Muscle of leg (tissue), 16 donors: ENCODE measurements around the gene CBX8. TPM values are rescaled to one million over a fixed set of nuclear protein-coding genes. Genes with fewer than 3 reads are reported as not detected.

Experiments used
- DNase-seq: peaks from one replicate; pipeline ENCODE4 v3.0.0; 2013
- H3K27ac ChIP-seq: one replicate; pipeline ENCODE4 v1.5.1; 2013; ENCODE audit warnings: mild to moderate bottlenecking, low read length, control low read depth
- H3K27me3 ChIP-seq: one replicate; pipeline ENCODE4 v1.6.1; 2013; ENCODE audit warnings: low read length; ENCODE audit not compliant: control insufficient read depth, insufficient read depth
- H3K36me3 ChIP-seq: one replicate; pipeline ENCODE4 v1.6.1; 2013; ENCODE audit warnings: low read length; ENCODE audit not compliant: control insufficient read depth, insufficient read depth
- H3K4me1 ChIP-seq: one replicate; pipeline ENCODE4 v1.6.1; 2013; ENCODE audit warnings: low read length; ENCODE audit not compliant: control insufficient read depth, insufficient read depth
- H3K4me3 ChIP-seq: one replicate; pipeline ENCODE4 v1.5.1; 2013; ENCODE audit warnings: low read length, control low read depth
- H3K9me3 ChIP-seq: replicated peaks from 2 replicates; pipeline ENCODE4 v1.6.1; 2013; ENCODE audit warnings: low read depth, low read length; ENCODE audit not compliant: control insufficient read depth
- WGBS: methylation state at CpG from one replicate; pipeline ENCODE4 v1.1.5; 2013; ENCODE audit warnings: missing lambda C conversion rate; ENCODE audit not compliant: insufficient coverage; 5-methylcytosine and 5-hydroxymethylcytosine counted together
- long read RNA-seq, 11 donors: transcript quantifications; one replicate each; lab custom pipeline, GENCODE V29; 2026
- polyA plus RNA-seq, 8 donors: library from polyadenylated mRNA; unstranded; fragments of 120-200 nt; gene quantifications; one replicate each; pipeline versions ENCODE4 v1.2.1 to v1.2.3, GENCODE V29; 2013; ENCODE audit warnings: inconsistent platforms in 1 of 8, low replicate concordance in 1 of 8; ENCODE audit not compliant: insufficient read length in 8 of 8, insufficient read depth in 1 of 8
- total RNA-seq: library from RNA; stranded (reverse); fragments of 120-200 nt; gene quantifications from one replicate; pipeline ENCODE4 v1.2.4, GENCODE V29; 2013

CBX8 gene
- total RNA-seq (4.8 TPM), polyA plus RNA-seq (1 to 10 TPM; 5.3 to 6.8 (median 5.9) TPM)
- long read RNA-seq, donor 1, partial matches to known transcripts: 0 of 2 reads
- long read RNA-seq, donor 1, other reads (novel, unspliced or antisense): 0 of 2 reads
- long read RNA-seq, donor 2, partial matches to known transcripts: 0 of 2 reads
- long read RNA-seq, donor 2, other reads (novel, unspliced or antisense): 0 of 2 reads
- long read RNA-seq, donor 3: 0 reads
- long read RNA-seq, donor 4, partial matches to known transcripts: 0 of 3 reads
- long read RNA-seq, donor 4, other reads (novel, unspliced or antisense): 0 of 3 reads
- long read RNA-seq, donor 5, transcript CBX8-201 (5 exons, 3,791 nt): major isoform, 11 of 11 reads
- long read RNA-seq, donor 5, partial matches to known transcripts: 0 of 11 reads
- long read RNA-seq, donor 5, other reads (novel, unspliced or antisense): 0 of 11 reads
- long read RNA-seq, donor 6, partial matches to known transcripts: 0 of 2 reads
- long read RNA-seq, donor 6, other reads (novel, unspliced or antisense): 0 of 2 reads
- long read RNA-seq, donor 7, transcript CBX8-201 (5 exons, 3,791 nt): major isoform, 5 of 5 reads
- long read RNA-seq, donor 7, partial matches to known transcripts: 0 of 5 reads
- long read RNA-seq, donor 7, other reads (novel, unspliced or antisense): 0 of 5 reads
- long read RNA-seq, donor 8, transcript CBX8-201 (5 exons, 3,791 nt): major isoform, 6 of 6 reads
- long read RNA-seq, donor 8, partial matches to known transcripts: 0 of 6 reads
- long read RNA-seq, donor 8, other reads (novel, unspliced or antisense): 0 of 6 reads
- long read RNA-seq, donor 9, partial matches to known transcripts: 0 of 2 reads
- long read RNA-seq, donor 9, other reads (novel, unspliced or antisense): 0 of 2 reads
- long read RNA-seq, donor 10, transcript CBX8-201 (5 exons, 3,791 nt): major isoform, 5 of 5 reads
- long read RNA-seq, donor 10, partial matches to known transcripts: 0 of 5 reads
- long read RNA-seq, donor 10, other reads (novel, unspliced or antisense): 0 of 5 reads
- long read RNA-seq, donor 11: 0 reads

DNA sequence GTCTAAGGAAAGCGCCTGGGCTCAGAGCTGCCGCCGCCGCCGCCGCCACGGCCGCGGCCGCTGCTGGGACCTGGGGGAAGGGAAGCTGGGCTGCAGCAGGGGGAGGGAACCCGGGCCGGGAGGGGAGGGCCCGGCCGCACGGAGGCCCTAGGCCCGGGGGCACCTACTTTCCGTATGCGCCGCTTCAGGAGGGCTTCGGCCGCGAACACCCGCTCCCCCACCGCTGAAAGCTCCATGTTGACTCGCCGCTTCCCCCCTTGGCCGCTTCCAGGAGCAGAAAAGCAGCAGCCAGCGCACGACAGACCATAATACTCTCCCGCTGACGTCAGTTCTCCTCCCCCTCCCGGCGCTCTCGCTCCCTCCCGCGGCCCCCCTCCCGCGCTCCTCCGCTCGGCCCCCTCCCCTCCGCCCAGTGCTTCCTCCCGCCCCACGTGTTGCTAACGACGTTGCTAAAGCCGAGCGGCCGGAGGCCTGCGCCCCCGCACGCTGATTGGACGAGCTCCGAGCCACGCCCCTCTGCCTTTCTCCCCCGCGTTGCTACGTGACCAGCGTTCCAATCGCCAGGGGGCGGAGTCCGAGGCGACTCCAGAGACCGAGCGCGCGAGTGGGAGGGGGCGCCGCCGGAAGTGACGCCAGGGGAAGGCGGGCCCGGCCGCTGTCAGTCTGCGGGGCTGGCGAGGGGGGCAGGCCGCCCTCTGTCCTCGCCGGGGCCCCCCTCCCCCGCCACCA lies at the start of gene CBX8:
TSS of gene CBX8 (minus strand) at position 315 of the 729 bp plus-strand sequence. CDS start at position 236, 79 bp downstream.
- Histone ChIP-seq H3K36me3 (peaks cover 12% of the 10 kb centered on the region), H3K27ac (peak within 1 kb of the TSS; percentile 89), H3K27me3 (peaks cover 76% of the 10 kb centered on the region), H3K4me1 (peaks cover 78% of the 10 kb centered on the region), H3K4me3 (peak within 1 kb of the TSS; percentile 86), H3K9me3 (no peaks in the 10 kb centered on the region)
- DNase-seq: peak; percentile 100
- WGBS: under 1% methylated on average over 77 of the region's 79 CpGs

DNA sequence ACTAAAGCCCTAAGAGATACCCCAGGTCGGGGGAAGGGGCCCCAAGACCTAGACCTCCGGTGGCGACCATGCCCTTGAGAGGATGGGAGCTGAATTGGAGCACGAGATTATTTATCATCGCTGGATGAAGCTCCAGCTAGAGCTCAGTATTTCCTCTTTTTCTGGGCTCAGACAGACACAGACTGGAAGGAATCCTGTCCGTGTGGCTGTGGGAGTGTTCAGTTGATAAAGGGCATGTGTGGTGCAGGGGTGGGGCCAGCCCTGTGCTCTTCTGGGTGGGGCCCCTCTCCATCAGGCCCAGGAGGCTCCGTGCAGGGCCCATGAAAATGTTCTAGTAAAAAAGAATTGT lies 48.7 kb upstream of the CBX8 start:
- WGBS: 0% methylated on average over 5 of the region's 7 CpGs
- peak; percentile 60 for DNase-seq
- no peak overlapping the region for H3K27ac ChIP-seq
- H3K36me3 ChIP-seq: no peaks in the 10 kb centered on the region
- H3K4me1 ChIP-seq: peaks cover 47% of the 10 kb centered on the region
- H3K4me3 ChIP-seq: no peak overlapping the region
- peaks cover 72% of the 10 kb centered on the region for H3K27me3 ChIP-seq
- no peaks in the 10 kb centered on the region for H3K9me3 ChIP-seq

DNA sequence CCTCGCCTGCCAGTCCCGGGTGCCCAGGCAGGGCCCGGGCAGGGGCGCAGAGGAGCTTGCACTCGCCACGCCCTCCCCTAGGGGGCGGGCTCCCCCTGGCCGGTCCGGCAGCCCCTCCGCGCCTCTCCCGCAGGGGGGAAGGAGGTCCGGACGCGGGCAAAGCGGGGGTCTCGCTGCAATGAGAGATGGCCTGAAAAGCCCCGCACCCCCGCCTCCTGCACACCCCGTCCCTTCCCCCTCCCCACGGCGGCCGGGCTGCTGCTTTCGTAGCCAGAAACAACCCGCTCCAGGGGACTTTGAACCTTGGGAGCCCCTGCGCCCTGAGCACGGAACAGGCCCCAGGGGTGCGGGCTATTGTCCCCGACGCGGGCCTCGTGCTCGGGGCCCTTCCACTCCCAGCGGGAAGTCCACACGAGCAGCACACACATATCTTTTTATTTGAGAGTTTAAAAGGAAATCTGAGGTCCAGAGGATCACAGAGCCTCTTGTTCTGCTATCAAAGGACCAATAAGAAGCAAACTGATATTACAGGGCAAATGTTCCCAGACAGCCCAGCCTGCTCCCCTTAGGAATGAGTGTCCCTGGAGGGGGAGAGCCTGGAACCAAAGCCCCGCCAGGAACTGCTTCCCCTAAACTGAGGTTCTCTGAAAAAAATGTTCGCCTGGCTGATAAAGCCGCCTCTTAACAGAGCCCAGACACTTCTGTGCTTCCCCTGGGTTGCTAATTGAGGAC lies 48.2 kb upstream of the CBX8 start:
- Histone ChIP-seq H3K36me3 (no peaks in the 10 kb centered on the region), H3K9me3 (no peaks in the 10 kb centered on the region), H3K4me3 (no peak overlapping the region), H3K27ac (peak overlapping the region; percentile 8), H3K27me3 (peaks cover 77% of the 10 kb centered on the region), H3K4me1 (peaks cover 51% of the 10 kb centered on the region)
- DNase-seq: peak; percentile 58
- under 1% methylated on average over 25 of the region's 38 CpGs for WGBS

DNA sequence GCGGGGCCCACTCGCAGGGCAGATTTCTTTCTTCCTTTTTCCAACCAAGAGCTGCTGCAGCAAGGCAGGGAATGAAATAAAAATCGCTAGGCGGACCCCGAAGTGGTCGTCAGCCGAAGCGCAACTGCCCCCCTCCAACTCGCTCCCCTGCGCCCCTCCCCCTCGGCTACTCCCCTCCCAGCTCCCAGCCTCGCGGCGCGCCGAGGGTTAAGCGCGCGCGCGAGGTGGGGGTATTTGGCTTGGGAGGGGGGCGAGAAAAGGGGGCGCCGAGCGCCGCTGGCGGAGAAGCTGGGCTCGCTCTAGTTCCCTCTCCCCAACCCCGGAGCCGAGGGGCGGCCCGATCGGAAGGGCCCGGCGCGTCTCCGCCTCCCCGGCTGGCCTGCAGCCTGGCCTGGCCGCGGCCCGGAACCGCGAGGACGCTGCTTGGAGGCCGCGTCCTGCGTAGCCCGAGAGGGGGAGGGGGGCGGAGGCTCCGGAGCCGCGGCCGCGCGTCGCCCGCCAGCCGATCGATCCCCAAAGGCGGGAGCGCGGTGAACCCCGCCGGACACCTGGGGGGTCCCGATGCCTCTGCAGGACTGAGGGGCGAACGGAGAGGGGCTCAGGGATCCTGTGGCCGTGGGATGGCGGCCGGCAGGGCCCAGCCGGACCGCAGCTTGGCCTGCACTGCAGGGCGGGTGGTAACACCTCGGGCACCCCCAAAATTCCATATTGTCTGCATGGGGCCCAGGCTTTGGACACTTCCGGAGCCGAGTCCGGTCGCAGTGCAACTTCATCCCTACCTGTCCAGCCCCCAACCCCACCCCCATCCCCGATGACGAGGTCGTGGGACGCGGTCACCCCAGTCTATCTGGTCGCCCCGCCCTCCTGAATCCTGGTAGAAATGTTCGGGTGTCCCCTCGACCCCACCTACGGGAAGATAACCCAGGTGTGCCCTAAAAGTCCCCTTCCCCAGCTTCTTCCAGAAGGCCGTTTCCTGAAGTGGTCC lies 47.2 kb upstream of the CBX8 start:
- H3K36me3 ChIP-seq: no peaks in the 10 kb centered on the region
- peak overlapping the region; percentile 50 for H3K4me3 ChIP-seq
- H3K27ac ChIP-seq: no peak overlapping the region
- DNase-seq: peak; percentile 91
- peaks cover 56% of the 10 kb centered on the region for H3K4me1 ChIP-seq
- H3K9me3 ChIP-seq: no peaks in the 10 kb centered on the region
- peaks cover 79% of the 10 kb centered on the region for H3K27me3 ChIP-seq
- WGBS: under 1% methylated on average over 67 of the region's 89 CpGs

DNA sequence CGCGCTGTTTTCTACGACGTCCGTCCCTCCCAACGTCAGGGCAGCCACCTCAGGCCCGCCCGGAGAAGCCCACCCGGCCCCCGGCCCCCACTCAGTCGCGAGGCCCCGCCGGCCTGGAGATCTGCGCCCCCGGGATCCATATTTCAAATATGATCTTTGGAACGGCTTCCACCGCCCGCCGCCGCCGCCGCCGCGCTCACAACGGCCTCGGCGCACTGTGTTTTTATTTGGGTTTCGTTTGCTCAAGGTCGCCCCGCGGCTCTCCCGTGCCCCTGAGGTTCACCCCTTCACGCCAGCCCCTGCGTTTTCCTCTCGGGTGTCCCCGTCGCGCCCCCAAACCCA lies 46.6 kb upstream of the CBX8 start:
- H3K4me1 ChIP-seq: peaks cover 56% of the 10 kb centered on the region
- WGBS: 0% methylated on average over 31 of the region's 39 CpGs
- no peak overlapping the region for H3K27ac ChIP-seq
- H3K27me3 ChIP-seq: peaks cover 75% of the 10 kb centered on the region
- H3K36me3 ChIP-seq: no peaks in the 10 kb centered on the region
- DNase-seq: peak; percentile 28
- H3K9me3 ChIP-seq: no peaks in the 10 kb centered on the region
- peak overlapping the region; percentile 50 for H3K4me3 ChIP-seq

DNA sequence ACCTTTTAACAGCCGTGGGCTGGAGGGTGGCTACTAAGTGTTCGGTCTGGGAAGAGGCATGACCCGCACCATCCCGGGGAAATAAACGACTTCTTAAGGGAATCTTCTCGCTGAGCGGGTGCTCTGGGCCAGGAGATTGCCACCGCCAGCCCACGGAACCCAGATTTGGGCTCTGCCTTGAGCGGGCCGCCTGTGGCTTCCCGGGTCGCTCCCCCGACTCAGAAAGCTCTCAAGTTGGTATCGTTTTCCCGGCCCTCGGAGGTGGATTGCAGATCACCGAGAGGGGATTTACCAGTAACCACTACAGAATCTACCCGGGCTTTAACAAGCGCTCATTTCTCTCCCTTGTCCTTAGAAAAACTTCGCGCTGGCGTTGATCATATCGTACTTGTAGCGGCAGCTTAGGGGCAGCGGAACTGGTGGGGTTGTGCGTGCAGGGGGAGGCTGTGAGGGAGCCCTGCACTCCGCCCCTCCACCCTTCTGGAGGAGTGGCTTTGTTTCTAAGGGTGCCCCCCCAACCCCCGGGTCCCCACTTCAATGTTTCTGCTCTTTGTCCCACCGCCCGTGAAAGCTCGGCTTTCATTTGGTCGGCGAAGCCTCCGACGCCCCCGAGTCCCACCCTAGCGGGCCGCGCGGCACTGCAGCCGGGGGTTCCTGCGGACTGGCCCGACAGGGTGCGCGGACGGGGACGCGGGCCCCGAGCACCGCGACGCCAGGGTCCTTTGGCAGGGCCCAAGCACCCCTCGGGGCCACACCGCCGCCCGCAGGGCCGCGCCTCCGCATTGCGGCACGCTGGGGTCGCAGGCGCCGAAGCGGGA lies 46.0 kb upstream of the CBX8 start:
- Histone ChIP-seq H3K4me1 (peaks cover 59% of the 10 kb centered on the region), H3K9me3 (no peaks in the 10 kb centered on the region), H3K36me3 (no peaks in the 10 kb centered on the region), H3K27ac (no peak overlapping the region), H3K27me3 (peaks cover 73% of the 10 kb centered on the region), H3K4me3 (peak overlapping the region; percentile 50)
- WGBS: 1% methylated on average over 56 of the region's 66 CpGs
- DNase-seq: peak; percentile 39

DNA sequence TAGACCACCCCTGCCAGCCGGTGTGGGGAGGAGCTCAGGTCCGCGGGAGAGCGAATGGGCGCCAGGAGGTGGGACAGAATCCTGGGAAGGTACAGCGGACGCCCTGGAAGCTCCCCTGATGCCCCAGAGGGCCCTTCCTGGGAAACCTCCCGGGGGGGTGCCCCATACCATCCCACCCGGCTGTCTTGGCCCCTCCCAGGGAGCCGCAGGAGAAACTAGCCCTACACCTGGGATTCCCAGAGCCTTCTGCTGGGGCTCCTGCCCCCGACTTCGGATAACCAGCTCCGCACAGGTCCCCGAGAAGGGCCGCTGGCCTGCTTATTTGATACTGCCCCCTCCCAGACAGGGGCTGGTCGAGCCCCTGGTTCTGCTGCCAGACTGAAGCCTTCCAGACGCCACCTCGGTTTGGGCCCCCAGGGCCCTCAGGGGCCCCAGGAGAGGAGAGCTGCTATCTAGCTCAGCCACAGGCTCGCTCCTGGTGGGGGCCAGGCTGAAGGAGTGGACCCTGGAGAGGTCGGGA lies 45.3 kb upstream of the CBX8 start:
- no peaks in the 10 kb centered on the region for H3K36me3 ChIP-seq
- peaks cover 69% of the 10 kb centered on the region for H3K27me3 ChIP-seq
- H3K9me3 ChIP-seq: no peaks in the 10 kb centered on the region
- peak; percentile 21 for DNase-seq
- H3K4me1 ChIP-seq: peaks cover 66% of the 10 kb centered on the region
- WGBS: 3% methylated on average over 15 of the region's 20 CpGs
- H3K4me3 ChIP-seq: no peak overlapping the region
- no peak overlapping the region for H3K27ac ChIP-seq
